GF-D8 (cell line): Measurements from ENCODE around the gene ARMH1.
A peak's percentile ranks its signal among the peaks of the same experiment; 100 is the strongest.
"Not testable (repeated sequence)": the region's sequence is repeated elsewhere in the genome, so short reads cannot be mapped to it uniquely, and the experiment has no call there.

Experiments
- DNase-seq: peaks from one replicate; lab custom pipeline; 2025; lab: John Stamatoyannopoulos, UW

The ARMH1 gene

DNA sequence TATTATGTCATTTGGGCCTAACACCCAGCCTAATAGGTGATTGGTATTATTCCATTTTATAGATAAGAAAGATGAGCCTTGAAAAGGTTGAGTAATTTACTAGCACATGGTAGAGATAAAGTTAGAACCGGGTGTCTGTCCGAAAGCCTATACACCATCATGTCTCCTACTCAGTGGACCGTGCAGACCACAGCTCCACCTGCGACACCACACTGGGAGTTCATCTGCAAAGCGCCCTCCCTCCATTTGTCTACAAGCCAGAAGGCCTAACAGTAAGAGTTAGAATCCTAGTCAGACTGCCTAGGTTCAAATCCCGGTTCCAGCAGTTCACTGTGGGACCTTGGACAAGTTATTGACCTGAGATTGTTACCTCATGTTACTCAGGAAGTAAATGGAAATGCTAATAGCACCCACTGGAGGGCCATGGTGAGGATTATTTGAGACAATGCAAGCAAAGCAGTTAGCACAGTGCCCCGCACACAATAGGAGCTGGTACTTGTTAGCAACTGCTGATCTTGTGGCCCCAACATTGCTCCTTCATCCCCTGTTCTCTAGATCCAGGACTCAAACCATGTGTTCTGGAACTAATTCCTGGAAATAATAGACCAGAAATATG is 20.5 kb downstream of the ARMH1 start:
- no peak for DNase-seq

DNA sequence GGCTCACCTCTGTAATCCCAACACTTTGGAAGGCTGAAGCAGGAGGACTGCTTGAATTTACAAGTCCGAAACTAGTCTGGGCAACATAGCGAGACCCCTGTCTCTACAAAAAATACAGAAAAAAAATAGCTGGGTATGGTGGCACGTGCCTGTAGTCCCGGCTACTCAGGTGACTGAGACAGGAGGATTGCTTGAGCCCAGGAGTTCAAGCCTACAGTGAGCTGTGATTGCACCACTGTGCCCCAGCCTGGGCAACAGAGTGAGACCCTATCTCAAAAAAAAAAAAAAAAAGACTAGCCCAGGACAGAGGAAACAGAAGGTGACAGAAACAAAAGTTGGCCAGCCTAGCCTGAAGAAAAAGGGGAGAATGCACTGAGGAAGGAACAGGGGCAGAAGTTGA is 21.2 kb downstream of the ARMH1 start:
- DNase-seq = no peak

DNA sequence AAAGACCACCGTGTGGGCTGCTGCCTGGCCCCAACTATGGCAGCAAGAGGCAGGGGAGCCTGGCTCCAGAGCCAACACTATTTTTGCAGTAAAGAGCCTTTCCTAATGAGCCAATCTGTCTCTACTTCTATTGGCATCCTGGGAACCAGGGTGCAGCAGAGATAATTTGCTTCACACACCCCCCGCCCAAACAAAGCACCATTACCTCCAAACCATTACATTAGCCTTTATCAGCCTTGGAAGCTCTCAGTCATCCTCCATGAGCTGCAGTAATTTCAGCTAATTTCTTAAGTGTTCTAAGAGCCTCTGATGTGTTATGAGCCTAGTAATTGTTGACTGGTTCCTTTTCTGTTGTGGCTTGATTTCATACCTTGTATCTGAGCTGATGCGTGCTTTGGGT is 21.6 kb downstream of the ARMH1 start:
- no peak for DNase-seq

DNA sequence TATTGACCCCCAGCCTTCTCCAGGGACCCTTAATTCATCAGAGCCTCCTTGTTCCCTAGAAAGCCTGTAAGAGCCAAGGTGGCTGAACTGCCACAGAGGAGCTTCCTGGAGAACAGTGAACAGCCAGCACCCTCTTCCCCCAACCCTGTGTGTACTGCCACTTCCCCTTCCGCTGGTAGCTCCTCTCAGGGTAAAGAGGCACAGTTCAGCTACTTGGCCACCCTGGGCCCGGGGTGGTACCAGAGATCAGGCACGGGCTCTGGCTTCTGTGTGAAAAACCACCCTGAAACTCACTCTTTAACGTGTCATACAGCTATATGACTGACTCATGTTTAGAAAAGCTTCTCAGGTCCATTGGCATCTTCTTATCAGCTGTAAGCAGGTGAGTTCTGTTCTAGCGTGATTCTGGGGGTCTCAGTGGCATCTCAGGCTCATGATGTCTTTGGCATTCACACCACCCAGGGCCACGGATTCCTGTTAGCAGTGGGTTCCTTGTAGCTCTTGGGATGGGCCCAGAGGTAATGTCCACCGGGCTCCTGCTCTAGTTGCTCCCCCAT is 22.4 kb downstream of the ARMH1 start:
- DNase-seq = peak; percentile 48

DNA sequence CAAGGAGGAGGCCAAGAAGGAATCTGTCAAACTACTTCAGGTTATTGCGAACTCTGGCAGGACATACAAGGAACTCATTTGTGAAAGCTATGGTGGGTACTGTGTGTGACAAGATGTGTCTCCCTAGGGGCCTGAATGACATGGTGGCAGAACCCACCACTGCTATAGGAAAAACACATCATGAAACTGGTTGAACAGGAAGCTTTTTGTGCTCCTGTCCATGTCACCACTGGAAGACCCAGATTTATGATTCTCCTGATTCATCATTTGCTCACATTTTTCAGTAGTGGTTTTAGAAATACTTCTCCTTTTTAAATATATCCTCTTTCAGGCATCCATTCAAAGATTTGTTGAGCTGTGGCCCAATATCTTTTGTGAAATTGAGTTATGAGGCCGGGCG is 23.6 kb downstream of the ARMH1 start:
- no peak for DNase-seq

DNA sequence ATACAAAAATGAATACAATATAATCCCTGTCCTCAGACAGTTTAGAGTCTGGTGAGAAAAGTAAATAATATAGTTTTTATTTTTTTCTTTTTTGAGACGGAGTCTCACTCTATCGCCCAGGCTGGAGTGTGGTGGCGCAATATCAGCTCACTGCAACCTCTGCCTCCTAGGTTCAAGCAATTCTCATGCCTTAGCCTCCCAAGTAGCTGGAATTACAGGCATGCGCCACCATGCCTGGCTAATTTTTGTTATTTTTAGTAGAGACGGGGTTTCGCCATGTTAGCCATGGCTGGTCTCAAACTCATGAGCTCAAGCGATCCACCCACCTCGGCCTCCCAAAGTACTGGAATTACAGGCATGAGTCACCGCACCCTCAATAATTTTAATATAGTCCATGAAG is 24.9 kb downstream of the ARMH1 start:
- DNase-seq = not testable (repeated sequence)

DNA sequence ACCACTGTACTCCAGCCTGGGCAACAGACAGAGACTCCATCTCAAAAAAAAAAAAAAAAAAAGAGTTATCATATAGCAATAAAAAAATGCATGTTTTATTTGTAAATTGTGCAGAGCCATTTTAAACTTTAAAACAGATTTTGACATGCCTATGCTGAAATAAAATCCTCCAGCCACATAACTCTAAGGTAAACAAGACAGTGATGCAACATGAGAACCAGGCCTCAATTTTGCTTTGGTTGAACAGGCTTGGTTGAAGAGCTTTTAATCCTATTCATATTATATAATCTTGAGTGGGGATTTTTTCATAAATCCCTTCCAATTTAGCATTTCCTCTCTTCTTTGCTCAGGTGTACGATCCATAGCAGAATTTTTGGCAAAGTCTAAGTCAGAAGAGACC is 26.1 kb downstream of the ARMH1 start:
- DNase-seq = no peak

DNA sequence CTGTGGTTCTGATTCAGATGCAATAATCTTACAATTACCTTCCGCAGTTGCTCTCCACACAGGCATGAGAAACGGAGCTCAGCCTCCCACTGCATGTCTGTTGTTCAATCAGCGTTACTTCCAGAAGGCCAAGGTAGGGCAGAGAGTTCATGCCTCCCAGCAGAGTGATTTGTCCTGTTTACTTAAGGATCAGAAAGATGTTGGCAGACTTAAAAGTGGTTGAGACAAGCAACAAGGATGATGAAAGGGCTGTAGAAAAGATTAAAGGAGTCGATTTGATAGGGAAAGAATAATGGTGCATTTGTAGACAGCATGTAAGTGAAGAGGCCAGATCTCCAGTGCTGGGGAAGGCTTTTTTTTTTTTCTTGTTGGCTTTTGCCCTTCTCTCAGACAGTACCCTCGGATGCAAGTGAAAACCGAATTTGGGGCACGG is 26.6 kb downstream of the ARMH1 start:
- no peak for DNase-seq

DNA sequence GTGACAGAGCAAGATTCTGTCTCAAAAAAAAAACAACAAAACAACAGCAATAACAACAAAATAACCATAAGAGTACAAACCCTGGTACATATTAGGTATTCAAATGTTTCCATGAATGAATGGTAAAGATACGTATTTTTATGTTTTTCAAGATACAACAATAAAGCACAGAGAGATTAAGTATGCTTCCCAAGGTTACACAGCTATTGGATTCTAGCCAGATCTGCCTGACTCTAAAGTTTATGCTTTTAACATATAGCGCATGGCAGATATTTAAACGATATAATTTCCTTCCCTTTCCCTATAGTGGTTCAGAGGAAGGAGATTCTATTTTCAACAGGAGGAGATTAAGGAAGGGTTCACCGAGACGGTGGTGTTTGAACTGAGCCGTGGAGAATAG is 31.0 kb downstream of the ARMH1 start:
- no peak for DNase-seq

DNA sequence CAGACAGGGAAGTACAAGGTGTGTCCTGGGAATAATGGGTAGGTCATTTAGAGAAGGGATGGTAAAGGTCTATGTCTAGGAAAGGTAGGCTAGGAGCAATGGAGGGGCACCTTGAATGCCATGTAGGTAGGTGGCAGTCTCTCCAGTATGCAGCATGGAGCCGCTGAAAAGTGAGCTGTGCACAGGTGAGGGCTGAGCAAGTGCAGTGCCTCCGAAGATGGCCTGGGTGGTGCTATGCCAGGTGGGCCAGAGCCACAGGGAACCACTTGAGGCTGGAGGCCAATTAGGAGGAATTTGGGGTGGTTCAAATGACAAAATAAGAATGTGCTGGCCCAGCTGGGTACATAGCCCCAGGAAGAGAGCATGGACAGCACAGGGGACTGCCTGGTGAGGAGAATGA is 31.4 kb downstream of the ARMH1 start:
- DNase-seq = no peak

DNA sequence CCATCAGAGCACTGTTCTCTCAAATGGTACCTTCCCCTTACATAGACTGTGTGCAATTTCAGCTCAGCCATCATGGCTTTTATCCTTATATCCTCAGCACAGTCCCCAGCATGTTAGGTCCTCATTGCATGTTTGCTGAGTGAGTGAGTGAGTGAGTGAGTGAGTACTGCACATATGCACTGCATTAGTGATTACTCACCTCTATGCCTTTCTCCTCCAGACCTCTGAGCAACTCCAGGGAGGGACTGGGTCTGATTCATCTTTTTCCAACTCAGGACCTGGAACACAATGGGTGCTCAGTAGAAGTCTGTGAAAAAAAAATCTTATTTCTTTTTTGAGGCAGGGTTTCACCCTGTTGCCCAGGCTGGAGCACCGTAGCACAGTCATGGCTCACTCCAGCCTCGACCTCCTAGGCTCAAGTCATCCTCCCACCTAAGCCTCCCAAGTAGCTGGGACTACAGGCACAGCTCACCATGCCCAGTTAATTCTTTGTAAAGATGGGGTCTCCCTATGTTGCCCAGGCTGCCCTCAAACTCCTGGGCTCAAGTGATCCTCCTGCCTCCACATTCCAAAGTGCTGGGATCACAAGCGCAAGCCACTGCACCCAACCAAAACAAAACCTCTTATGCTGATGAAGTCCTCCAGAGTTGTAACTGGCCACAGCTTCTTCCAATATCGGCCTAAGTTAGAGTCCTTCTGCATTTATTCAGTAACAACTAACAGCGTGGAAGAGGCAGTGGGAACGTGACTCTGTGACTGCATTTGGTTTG is 32.8 kb downstream of the ARMH1 start:
- DNase-seq = no peak

DNA sequence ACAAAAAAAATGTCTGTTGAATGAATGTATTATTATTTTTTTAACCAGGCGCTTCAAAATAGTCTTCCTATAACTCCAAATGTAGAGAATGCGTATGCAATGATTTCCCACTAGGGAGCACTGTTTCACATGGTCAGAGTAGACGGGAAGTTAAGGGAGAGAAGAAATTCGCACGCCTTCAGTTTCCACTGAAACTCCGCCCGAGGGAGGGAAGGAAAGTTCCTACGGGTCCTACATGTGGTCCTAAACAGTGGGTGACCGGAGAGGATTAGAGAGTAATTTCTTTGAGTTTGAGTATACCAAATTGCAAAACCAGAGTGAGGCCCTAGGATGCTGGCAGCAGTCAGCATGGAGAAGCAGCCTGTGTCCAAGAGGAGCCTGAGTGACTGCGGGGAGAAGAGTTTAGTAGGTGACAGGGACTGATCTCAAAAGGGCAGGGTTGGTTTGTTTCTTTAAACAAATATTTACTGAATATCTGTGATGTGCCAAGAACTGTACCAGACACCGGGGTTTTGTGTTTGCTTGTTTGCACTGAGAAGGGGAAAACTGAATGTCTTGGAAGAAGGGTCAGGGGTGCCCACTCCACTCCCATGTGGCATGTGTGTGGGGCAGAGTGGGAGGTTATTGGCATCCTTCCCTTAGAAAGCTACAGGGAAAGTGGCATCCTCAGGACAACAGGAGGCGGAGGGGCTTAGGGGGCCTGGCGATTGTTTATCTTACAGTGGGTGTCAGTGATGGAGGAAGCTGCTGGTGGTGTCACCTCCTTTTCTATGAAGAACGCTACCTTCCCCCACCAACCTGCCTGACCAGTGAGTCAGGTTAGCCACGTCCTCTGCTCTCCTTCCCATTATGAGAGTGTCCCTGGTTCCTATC is 33.7 kb downstream of the ARMH1 start:
- DNase-seq = peak; percentile 17

DNA sequence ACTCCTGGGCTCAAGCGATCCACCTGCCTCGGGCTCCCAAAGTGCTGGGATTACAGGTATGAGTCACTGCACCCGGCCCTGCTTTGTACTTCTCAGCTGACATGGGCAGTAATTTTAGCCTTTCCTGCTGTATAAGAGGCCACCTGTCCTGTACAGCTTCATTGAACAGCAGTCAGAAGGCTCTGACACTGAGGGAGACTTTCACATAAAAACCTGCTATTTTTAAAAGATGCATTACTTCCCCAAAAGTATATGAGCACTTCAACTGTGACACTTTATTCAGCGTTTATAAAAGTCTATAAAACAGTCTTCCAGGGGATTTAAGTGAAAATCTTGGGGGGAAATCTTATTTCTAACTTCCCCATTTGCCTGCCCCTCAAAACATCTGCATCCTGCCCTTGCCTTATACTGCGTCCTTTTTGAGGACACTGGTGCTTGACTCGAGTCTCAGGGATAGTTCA is 38.8 kb downstream of the ARMH1 start:
- no peak for DNase-seq

DNA sequence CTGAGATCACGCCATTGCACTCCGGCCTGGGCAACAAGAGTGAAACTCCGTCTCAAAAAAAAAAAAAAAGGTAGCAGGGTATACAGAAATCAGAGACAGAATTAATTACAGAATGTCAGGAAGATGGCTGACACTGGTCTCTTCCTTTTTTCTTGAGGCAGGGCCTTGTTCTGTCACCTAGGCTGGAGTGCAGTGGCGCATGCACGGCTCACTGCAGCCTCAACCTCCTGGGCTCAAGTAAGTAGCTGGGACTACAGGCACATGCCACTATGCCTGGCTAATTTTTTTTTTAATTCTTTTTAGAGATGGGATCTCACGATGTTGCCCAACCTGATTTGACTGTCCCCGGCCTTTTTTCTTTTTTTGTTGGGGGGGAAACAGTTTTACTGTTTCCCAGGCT is 40.0 kb downstream of the ARMH1 start:
- DNase-seq = no peak

DNA sequence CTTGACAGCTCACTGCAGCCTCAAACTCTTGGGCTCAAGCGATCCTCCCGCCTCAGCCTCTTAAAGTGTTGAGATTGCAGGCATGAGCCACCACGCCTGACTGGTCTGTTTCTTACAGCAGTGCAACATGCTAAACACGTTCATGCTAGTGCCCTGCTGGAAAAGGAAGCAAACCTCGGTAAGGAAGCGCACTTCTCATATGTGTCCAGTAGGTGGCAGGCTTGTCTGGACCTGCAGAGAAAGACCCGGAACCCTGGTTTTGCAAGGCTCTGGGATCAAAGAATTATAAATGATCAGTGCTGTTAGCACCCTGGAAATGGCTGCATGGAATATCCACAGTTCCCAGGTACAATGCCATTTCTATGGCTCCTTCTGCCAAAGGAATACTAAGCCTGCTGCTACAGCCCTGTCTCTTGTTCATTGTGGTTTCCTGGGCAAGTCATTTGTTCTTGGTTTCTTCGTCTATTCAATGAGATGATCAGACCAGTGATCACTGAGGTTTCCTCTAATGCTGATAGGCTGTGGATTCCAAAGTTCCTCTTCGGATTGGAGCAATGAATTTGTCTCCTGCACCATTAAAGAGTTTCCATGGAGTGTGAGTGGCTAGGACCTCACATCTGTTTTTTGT is 40.5 kb downstream of the ARMH1 start:
- DNase-seq = peak; percentile 39

DNA sequence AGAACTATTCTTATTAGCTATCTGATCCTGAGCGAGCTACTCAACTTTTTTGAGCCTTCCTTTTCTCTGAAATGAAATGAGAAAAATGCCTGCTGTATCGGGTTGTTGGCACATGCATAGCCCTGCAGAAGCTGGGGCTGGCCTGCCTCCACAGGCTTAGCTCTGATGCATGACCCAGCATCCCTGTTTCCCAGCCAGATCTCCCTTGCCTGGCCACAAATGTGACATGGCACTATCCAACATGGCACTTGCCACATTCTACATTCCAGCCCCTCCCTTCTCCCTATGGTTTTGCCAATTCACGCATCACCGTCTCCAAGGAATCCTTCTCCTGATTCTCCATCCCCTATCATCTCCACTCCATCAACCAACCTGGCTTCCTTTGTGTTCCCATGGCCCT is 42.6 kb downstream of the ARMH1 start:
- DNase-seq = no peak

DNA sequence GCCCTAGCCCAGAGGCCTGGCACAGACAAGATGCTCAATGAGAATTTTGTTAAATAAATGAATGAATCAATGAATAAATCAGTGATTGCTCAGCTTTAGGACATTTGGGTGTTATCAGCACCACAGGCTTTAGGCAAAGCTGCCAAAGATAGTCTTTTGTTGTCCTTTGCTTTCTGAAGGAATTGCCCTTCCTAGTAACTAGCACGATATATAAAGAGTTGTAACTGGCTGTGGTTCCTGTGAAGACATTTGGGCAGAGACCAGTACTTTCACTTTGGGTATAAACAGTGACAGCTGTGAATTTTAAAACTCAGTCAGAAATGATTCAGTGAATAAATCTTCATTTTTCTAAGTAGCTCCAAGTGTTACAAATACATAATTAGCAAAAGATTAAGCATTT is 43.1 kb downstream of the ARMH1 start:
- no peak for DNase-seq

DNA sequence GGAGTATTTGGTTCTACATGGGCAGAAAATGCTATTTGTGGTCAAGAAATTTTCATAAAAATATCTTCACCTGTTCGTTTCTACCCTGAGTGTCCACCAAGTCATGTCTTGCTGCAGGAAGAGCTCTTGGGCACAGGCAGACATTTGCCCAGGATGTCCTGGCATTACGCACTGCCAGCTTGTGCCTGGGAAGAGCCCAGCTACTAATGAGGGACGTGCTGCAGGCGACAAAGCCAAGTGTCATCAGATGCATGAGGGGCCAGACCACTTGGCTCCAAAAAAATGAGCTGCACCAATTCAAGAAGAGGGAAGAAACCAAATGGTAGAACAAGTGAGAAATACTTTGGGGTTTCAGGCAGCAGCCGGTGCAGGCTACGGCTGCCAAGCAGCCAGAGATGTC is 43.6 kb downstream of the ARMH1 start:
- DNase-seq = no peak

DNA sequence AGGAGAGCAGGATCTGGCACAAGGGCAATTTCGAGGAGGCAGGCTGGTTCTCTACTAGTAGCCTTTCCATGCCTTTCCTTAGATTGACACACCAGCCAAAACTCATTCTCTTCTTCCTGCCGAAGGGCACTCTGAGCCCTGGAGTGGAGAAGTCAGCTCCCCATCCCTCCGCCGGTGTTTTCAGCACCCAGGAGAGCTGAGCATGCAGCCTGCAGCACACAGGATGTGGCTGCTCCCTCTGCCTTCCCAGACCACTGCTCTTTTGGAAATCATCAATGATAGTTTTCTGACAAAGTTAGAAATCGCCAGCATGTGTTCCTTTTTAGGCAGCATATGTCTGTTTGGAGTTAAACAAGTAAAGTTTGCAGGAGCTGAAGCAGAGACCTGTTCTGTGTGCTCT is 44.8 kb downstream of the ARMH1 start:
- DNase-seq = no peak

DNA sequence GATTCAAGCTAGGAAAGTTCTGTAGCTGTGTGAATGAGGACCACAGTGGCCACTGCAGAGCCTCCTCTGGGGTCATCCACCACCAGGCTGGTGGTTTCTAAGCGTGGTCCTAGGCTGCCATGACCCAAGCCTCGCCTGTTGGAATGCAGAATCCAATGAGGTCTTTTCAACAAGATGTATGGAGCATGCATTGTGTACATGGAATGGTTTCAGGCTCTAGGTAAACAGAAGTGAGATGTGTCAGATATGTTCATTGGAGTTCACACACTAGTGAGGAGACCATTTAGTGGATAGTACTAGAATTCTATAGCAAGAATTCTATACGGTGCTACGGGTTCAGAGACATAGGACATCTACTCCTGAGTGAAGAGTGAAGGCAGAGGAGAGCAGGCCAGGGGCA is 45.8 kb downstream of the ARMH1 start:
- no peak for DNase-seq

DNA sequence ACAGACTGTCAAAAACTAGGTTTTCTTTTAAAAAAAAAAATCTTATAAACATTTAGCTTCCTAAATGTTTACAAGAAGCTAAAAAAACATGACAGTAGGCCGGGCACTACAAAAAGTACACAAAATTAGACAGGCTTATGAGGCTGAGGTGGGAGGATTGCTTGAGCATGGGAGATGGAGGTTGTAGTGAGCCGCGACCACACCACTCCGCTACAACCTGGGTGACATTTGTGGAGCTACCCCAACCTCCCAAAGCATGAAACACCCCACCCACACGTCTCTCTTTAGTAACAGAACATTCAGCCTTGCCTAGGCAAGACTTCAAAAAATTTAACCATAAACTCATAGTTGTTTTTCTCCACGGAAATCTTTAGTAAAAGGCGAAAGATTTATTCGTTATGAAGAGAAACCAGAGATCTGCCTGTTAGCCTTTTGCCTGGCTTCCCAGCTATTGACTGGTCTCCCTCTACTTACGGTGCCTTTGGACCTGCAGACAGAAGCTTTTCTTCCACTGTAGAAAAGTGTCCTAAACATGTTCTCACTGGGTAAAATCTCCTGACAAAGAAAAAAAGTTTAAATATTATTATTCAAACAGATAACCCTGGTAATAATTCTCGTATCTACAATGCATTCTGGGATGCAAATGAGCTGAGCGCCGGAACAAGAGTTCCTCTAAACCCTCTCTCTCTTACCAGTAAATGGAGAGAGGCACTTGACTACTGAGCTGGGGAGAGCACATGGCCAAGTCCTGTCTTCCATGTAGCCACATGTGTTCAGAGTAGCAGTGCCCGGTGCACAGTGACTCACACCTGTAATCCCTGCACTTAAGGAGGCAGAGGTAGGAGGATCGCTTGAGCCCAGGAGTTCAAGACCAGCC is 47.2 kb downstream of the ARMH1 start:
- peak; percentile 98 for DNase-seq
